ENCODE results near the gene HPS4. TPM values are rescaled to one million over a fixed set of nuclear protein-coding genes. Genes with fewer than 3 reads are reported as not detected.
"Not testable (repeated sequence)": the region's sequence is repeated elsewhere in the genome, so short reads cannot be mapped to it uniquely, and the experiment has no call there.

The HPS4 gene
- total RNA-seq, 1 donor from 2014 or later: 37.1 TPM

- intact Hi-C loops (cut with micrococcal nuclease): no loop called here
These were observed 65.0 kb downstream of the HPS4 start for GRCh38 chr22:26418620-26419019.

DNA sequence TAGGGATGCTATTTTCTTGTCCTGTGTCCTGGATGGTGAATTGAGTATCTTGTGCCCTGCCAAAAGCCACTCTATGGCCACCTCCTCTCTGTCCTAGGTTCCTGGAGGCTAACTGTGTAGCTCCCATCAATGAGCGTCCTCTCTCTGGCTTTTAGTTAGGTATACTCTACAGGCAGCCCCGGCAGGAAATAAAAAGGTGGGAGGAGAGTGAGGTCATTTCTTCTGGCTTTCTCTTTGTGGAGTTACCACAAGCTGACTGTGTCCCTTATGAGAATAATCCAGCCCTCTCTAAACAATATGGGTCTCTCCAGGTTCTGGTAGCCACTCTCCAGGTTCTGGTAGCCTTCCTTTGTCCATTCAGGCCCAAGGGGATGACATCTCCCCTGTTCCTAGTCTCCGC, 66.2 kb downstream of the HPS4 start:
- intact Hi-C loops (cut with micrococcal nuclease): no loop called here

GRCh38 chr22:26416670-26417276, 66.8 kb downstream of the HPS4 start:
- intact Hi-C loops (cut with micrococcal nuclease): no loop called here

- intact Hi-C loops (cut with micrococcal nuclease): no loop called here
These were observed 67.3 kb downstream of the HPS4 start for GRCh38 chr22:26416256-26416655.

- intact Hi-C loops (cut with micrococcal nuclease): no loop called here
These were observed 69.2 kb downstream of the HPS4 start for GRCh38 chr22:26414347-26414746.

DNA sequence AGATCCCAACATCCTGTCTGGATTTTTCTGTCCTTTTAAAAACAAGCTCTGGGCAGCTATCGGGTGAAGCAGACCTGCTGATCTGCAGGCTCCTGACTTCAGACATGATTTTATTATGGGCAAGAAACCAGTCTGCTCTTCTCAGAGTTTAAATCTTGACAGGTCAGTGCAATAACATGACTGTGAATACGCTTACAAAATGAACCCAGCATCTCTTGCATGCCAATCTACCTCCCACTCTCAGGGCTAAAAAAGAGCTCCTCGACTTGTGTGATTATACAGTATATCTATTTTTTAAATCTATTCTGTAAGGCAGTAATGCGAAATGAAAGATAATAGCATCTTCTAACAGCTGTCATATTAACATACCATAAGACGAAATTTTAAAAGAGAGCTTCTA, 73.2 kb downstream of the HPS4 start:
- intact Hi-C loops (cut with micrococcal nuclease): no loop called here

DNA sequence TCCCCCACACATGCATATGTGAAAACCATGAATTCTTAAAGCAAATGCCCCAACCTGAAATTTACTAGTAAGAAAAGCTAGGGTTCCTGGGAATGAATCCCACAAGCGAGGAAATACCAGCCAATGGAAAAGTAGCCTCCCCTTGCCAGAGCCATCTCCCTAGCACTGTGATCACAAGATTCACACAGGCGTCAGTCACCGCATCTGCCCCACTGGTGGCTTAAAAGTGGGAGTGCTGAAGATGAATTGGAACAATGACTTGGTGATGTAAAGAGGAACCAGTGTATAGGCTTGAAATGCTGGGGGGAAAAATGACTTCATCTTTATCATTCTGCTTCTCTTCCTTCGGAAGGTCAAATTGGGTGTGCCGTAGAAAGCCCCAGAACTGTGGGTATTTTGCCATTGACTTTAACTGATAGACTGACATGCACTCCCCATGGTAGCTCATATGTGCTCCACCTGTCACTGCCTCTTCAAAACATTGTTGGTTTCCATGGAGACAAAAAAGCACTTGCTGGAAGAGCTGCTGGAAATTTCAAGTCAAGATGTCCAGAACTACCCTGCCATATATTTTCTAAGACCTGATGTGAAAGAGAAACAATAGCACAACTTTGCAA, 73.8 kb downstream of the HPS4 start:
- intact Hi-C loops (cut with micrococcal nuclease): no loop called here

- intact Hi-C loops (cut with micrococcal nuclease): not testable (repeated sequence)
These were observed 74.9 kb downstream of the HPS4 start for GRCh38 chr22:26408562-26409220.

DNA sequence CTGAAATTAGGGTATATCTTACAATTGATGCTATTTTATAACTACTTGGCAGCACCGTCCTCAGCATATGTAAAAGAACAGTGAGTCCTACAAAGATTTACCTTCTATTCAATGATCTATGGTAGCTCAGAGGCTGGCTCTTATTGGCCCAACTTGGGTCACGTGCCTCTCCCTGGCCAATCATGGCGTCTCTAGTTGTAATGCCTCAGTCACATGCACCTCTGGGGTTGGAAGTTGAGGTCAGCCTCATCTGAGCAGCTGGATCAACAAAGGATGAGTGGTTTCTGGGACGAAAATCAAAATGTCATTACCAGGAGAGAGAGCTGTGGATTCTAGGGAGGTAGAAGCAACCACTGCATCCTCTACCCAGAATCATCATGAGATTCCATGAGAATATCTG, 77.5 kb downstream of the HPS4 start:
- intact Hi-C loops (cut with micrococcal nuclease): no loop called here

- intact Hi-C loops (cut with micrococcal nuclease): no loop called here
These were observed 78.6 kb downstream of the HPS4 start for GRCh38 chr22:26404851-26405421.

DNA sequence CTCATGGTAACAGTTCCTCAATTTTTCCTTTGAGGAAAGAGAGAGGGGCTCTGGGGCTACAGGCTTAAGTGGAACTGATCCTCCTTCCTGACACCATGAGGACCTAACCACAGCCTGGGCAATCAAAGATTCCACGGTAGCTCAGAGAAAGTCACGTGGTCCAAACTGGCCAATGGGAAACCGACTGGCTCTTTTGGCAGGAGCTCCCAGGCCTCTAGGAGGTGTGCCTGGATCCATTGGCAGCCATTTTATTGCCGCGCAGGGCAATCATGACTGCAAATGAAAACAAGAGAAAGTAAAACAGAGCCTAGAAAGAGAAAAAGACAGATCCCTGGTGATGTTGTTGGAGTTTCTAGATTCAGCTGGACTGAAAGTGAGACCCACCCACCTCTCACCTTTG, 81.9 kb downstream of the HPS4 start:
- intact Hi-C loops (cut with micrococcal nuclease): no loop called here

Other genes starting within 250 kb of the HPS4 start
- gene ASPHD2, start 54.5 kb downstream of the HPS4 start, total RNA-seq: 17.4 and 18.5 TPM in 2 replicates
- gene SRRD, start 94 bp upstream of the HPS4 start, total RNA-seq: 22.8 and 23.4 TPM in 2 replicates
- gene TFIP11, start 28.7 kb upstream of the HPS4 start, total RNA-seq: 62.8 and 64.1 TPM in 2 replicates
- gene TPST2, start 106.3 kb upstream of the HPS4 start, total RNA-seq: 74.8 and 82.1 TPM in 2 replicates
- not detected in 2 replicates for gene CRYBB1, start 134.2 kb upstream of the HPS4 start, total RNA-seq
- 0.27 TPM in 1 of 2 replicates, not detected in the other for gene CRYBA4, start 138.2 kb upstream of the HPS4 start, total RNA-seq
- 249 and 268 TPM in 2 replicates for gene MIAT, start 173.8 kb upstream of the HPS4 start, total RNA-seq

All from T-helper 1 cell treated with Interleukin-12 subunit alpha and Interleukin-12 subunit beta and Interleukin-4 antibody, amounts not matched to agents 30 ng/mL and 1 ng/mL, for 36 hours (primary cell).